ENCODE data around the gene PPP2R2C.

The PPP2R2C gene

DNA sequence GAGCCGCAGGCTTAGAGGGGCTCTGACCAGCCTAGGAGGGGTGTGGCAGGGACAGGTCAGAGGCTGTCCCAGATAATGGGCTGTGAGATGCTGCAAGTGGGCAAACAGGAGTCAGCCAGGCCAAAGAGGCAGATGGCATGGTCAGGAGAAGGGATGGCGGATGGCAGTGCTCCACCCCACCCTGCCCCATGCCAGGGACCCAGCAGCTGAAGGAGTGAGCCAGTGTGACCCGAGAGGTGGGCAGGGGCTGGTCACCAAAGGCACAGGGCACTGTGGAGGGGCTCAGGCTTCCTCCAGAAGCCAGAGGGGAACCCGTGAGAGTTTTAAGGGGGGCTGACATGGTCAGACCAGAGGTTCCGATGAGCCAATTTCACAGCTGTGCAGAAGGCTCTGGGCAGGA lies 105.8 kb downstream of the PPP2R2C start:
- no peak overlapping the region for H3K4me3 ChIP-seq (ENCODE audit: severe bottlenecking)
- H3K9me3 ChIP-seq (ENCODE audit: severe bottlenecking): no peaks in the 10 kb centered on the region
- no peak overlapping the region for H3K27ac ChIP-seq (ENCODE audit: poor library complexity, severe bottlenecking)
- DNase-seq (ENCODE audit: low spot score): no peak
- no peak for ATAC-seq (ENCODE audit: low read depth)
- H3K27me3 ChIP-seq (ENCODE audit: insufficient read depth, poor library complexity, severe bottlenecking): peaks cover 5% of the 10 kb centered on the region
- no peaks in the 10 kb centered on the region for H3K4me1 ChIP-seq (ENCODE audit: insufficient read depth, poor library complexity, severe bottlenecking)
- H3K36me3 ChIP-seq (ENCODE audit: low read depth): no peaks in the 10 kb centered on the region
- TF ChIP-seq, protein P1, sequence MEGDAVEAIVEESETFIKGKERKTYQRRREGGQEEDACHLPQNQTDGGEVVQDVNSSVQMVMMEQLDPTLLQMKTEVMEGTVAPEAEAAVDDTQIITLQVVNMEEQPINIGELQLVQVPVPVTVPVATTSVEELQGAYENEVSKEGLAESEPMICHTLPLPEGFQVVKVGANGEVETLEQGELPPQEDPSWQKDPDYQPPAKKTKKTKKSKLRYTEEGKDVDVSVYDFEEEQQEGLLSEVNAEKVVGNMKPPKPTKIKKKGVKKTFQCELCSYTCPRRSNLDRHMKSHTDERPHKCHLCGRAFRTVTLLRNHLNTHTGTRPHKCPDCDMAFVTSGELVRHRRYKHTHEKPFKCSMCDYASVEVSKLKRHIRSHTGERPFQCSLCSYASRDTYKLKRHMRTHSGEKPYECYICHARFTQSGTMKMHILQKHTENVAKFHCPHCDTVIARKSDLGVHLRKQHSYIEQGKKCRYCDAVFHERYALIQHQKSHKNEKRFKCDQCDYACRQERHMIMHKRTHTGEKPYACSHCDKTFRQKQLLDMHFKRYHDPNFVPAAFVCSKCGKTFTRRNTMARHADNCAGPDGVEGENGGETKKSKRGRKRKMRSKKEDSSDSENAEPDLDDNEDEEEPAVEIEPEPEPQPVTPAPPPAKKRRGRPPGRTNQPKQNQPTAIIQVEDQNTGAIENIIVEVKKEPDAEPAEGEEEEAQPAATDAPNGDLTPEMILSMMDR (IDR thresholded peaks at IDR 0.05; ENCODE audit: poor library complexity, severe bottlenecking): no peak

DNA sequence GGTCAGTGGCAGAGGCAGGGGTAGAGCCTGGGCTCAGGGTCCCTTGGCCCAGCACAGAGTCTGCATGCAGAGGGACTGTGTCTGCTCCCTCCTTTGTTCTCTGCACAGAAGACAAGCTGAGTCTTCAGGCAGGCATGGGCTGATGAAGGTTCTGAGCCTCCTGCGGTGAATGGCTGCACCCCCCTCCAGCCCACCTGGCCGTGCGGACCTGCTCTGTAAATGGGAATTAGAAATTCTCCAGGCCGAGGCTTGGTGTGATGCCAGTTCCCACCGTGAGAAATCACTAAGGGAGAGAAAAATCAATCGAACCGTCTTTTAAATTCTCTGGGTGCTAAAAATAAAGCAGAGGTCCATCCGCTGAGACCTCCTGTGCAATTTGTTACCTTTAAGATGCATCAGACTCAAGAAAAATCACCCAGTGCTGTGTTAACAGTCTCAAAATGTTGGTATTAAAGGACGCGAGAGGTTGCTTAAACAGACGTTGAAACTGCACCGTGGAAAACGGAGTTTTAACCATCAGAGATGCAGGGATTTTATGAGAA lies 106.8 kb downstream of the PPP2R2C start:
- no peak for ATAC-seq (ENCODE audit: low read depth)
- Histone ChIP-seq H3K36me3 (ENCODE audit: low read depth) (no peaks in the 10 kb centered on the region), H3K4me1 (ENCODE audit: insufficient read depth, poor library complexity, severe bottlenecking) (no peaks in the 10 kb centered on the region), H3K27me3 (ENCODE audit: insufficient read depth, poor library complexity, severe bottlenecking) (peaks cover 5% of the 10 kb centered on the region), H3K9me3 (ENCODE audit: severe bottlenecking) (no peaks in the 10 kb centered on the region), H3K4me3 (ENCODE audit: severe bottlenecking) (no peak overlapping the region), H3K27ac (ENCODE audit: poor library complexity, severe bottlenecking) (no peak overlapping the region)
- TF ChIP-seq, protein P1 (IDR thresholded peaks at IDR 0.05; ENCODE audit: poor library complexity, severe bottlenecking): no peak
- no peak for DNase-seq (ENCODE audit: low spot score)

DNA sequence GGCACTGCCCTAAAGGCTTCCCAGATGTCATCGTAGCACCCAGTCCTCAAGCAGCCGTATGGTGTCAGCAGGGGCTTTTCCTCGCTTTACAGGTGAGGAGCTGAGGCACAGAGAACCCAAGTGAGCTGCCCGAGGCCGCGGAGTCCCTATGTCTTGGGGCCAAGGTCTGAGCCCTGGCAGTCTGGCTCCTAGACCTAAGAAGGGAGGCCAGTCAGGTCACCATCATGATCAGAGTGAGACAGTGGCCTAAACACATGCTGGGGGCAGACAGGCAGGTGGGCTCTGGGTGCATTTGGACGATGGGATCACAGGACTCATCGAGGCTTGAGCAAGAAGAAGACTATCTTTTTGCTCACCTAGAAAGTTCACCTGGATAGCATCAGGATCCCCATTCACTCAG lies 107.8 kb downstream of the PPP2R2C start:
- H3K9me3 ChIP-seq (ENCODE audit: severe bottlenecking): no peaks in the 10 kb centered on the region
- H3K4me3 ChIP-seq (ENCODE audit: severe bottlenecking): no peak overlapping the region
- TF ChIP-seq, protein P1 (IDR thresholded peaks at IDR 0.05; ENCODE audit: poor library complexity, severe bottlenecking): no peak
- no peak overlapping the region for H3K27ac ChIP-seq (ENCODE audit: poor library complexity, severe bottlenecking)
- H3K36me3 ChIP-seq (ENCODE audit: low read depth): no peaks in the 10 kb centered on the region
- ATAC-seq (ENCODE audit: low read depth) (no peak), DNase-seq (ENCODE audit: low spot score) (no peak)
- H3K4me1 ChIP-seq (ENCODE audit: insufficient read depth, poor library complexity, severe bottlenecking): no peaks in the 10 kb centered on the region
- H3K27me3 ChIP-seq (ENCODE audit: insufficient read depth, poor library complexity, severe bottlenecking): peaks cover 5% of the 10 kb centered on the region

DNA sequence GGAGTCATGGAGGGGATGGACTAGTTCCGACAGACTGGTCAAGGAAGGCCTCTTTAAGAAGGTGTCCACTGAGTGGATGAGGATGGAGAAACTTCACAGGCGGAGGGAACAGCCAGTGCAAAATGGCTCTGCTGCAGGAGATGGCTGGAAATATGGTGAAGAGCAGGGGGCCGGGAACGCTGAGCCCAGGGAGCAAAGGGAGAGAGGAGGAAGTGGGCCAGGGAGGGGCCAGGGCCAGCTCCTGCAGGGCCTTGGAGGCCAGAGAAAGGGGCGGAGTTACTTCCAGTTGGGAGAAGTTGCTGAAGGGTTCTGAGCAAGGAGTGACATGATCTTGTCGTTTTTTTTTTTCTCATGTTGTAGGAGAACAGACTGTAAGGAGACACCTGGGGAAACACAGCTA lies 108.3 kb downstream of the PPP2R2C start:
- H3K36me3 ChIP-seq (ENCODE audit: low read depth): no peaks in the 10 kb centered on the region
- TF ChIP-seq, protein P1 (IDR thresholded peaks at IDR 0.05; ENCODE audit: poor library complexity, severe bottlenecking): no peak
- no peak for ATAC-seq (ENCODE audit: low read depth)
- no peak for DNase-seq (ENCODE audit: low spot score)
- no peak overlapping the region for H3K4me3 ChIP-seq (ENCODE audit: severe bottlenecking)
- no peaks in the 10 kb centered on the region for H3K4me1 ChIP-seq (ENCODE audit: insufficient read depth, poor library complexity, severe bottlenecking)
- H3K9me3 ChIP-seq (ENCODE audit: severe bottlenecking): no peaks in the 10 kb centered on the region
- no peak overlapping the region for H3K27ac ChIP-seq (ENCODE audit: poor library complexity, severe bottlenecking)
- peaks cover 5% of the 10 kb centered on the region for H3K27me3 ChIP-seq (ENCODE audit: insufficient read depth, poor library complexity, severe bottlenecking)

DNA sequence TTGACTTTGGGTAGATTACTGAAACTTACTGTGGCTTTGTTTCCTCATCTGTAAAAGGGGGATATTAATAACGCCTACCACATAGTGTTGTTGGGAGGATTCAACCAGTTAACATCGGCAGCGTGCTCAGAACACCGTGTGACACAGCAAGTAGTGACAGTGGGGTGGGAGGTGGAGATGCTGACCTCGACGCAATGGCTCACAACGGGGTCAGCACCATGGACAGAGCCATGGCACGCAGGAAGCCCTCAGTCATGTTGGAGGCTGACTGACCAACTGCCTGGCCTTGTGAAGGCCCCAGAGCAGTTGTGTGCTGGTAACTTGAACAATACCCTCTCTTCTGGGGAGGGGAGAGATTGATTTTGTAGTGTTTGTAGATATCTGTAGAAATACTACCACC lies 109.5 kb downstream of the PPP2R2C start:
- ATAC-seq (ENCODE audit: low read depth) (no peak), DNase-seq (ENCODE audit: low spot score) (no peak)
- no peaks in the 10 kb centered on the region for H3K36me3 ChIP-seq (ENCODE audit: low read depth)
- no peak overlapping the region for H3K4me3 ChIP-seq (ENCODE audit: severe bottlenecking)
- TF ChIP-seq, protein P1 (IDR thresholded peaks at IDR 0.05; ENCODE audit: poor library complexity, severe bottlenecking): no peak
- peaks cover 5% of the 10 kb centered on the region for H3K27me3 ChIP-seq (ENCODE audit: insufficient read depth, poor library complexity, severe bottlenecking)
- H3K9me3 ChIP-seq (ENCODE audit: severe bottlenecking): no peaks in the 10 kb centered on the region
- no peak overlapping the region for H3K27ac ChIP-seq (ENCODE audit: poor library complexity, severe bottlenecking)
- H3K4me1 ChIP-seq (ENCODE audit: insufficient read depth, poor library complexity, severe bottlenecking): no peaks in the 10 kb centered on the region
